NCI-H345 treated with DMSO at 0.1 percent for 48 hours (cell line): ENCODE data around the gene KCNK5.

Experiments
- DNase-seq: peaks from one replicate; lab custom pipeline; 2025; ENCODE audit not compliant: unreplicated experiment; lab: John Stamatoyannopoulos, UW

Gene KCNK5

GRCh38 chr6:39243809-39244208 is 14.5 kb upstream of the KCNK5 start:
- no peak for DNase-seq

- no peak for DNase-seq
Measured at GRCh38 chr6:39240155-39240757, 11.0 kb upstream of the KCNK5 start.

GRCh38 chr6:39239527-39240154 is 10.4 kb upstream of the KCNK5 start:
- DNase-seq = no peak

GRCh38 chr6:39236742-39237141 is 7.5 kb upstream of the KCNK5 start:
- DNase-seq = no peak

- no peak for DNase-seq
Measured at GRCh38 chr6:39233333-39233732, 4.1 kb upstream of the KCNK5 start.

GRCh38 chr6:39231521-39232243 is 2.4 kb upstream of the KCNK5 start:
- no peak for DNase-seq

- no peak for DNase-seq
Measured at GRCh38 chr6:39230654-39231035, 1.4 kb upstream of the KCNK5 start.

GRCh38 chr6:39228111-39228971 is 934 bp downstream of the KCNK5 start:
- DNase-seq = no peak

- no peak for DNase-seq
Measured at GRCh38 chr6:39227476-39227875, 1.8 kb downstream of the KCNK5 start.

- DNase-seq = no peak
Measured at GRCh38 chr6:39226639-39227329, 2.5 kb downstream of the KCNK5 start.

GRCh38 chr6:39225946-39226437 is 3.3 kb downstream of the KCNK5 start:
- DNase-seq = no peak

GRCh38 chr6:39225543-39225942 is 3.7 kb downstream of the KCNK5 start:
- no peak for DNase-seq

- no peak for DNase-seq
Measured at GRCh38 chr6:39224523-39225182, 4.6 kb downstream of the KCNK5 start.

GRCh38 chr6:39224011-39224410 is 5.3 kb downstream of the KCNK5 start:
- no peak for DNase-seq

- no peak for DNase-seq
Measured at GRCh38 chr6:39223555-39223954, 5.7 kb downstream of the KCNK5 start.

GRCh38 chr6:39223061-39223460 is 6.2 kb downstream of the KCNK5 start:
- no peak for DNase-seq

- DNase-seq = no peak
Measured at GRCh38 chr6:39221779-39222641, 7.3 kb downstream of the KCNK5 start.

- no peak for DNase-seq
Measured at GRCh38 chr6:39221115-39221514, 8.2 kb downstream of the KCNK5 start.

- DNase-seq = no peak
Measured at GRCh38 chr6:39218868-39219567, 10.3 kb downstream of the KCNK5 start.
